GM21360 (cell line): ENCODE data around the gene MOB3B.
A peak's percentile ranks its signal among the peaks of the same experiment; 100 is the strongest.
"Not testable (repeated sequence)": the region's sequence is repeated elsewhere in the genome, so short reads cannot be mapped to it uniquely, and the experiment has no call there.

ENCODE experiments used
- ATAC-seq: cut with Tn5 transposase; IDR thresholded peaks from one replicate; pipeline ENCODE4 v1.9.1; 2021; ENCODE audit warnings: mild to moderate bottlenecking, moderate library complexity; ENCODE audit not compliant: unreplicated experiment

The MOB3B gene

GRCh38 chr9:27482709-27483108 is 46.9 kb downstream of the MOB3B start:
- no peak for ATAC-seq

DNA sequence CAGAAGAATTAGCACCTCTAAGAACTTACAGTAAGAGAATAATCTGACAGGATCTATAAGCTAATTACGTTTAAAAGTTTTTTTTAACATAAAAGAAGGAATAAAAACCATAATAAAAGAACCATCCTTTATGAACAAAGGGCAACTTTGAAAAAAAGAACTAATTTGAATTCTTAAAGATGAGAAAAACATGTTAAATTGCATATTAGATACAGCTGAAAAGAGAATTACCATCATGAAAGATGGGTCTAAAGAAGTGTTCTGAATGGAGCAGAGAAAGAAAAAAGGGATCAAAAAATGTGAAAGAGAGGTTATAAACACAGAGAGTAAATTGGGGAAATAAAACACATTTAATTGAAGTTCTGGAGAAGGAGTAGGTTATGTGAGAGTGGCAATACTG is 51.3 kb downstream of the MOB3B start:
- ATAC-seq = no peak

GRCh38 chr9:27476870-27477515 is 52.6 kb downstream of the MOB3B start:
- ATAC-seq = no peak

GRCh38 chr9:27475057-27475595 is 54.5 kb downstream of the MOB3B start:
- no peak for ATAC-seq

- ATAC-seq = no peak
Measured at GRCh38 chr9:27474305-27474704, 55.3 kb downstream of the MOB3B start.

- ATAC-seq = no peak
Measured at GRCh38 chr9:27473111-27473529, 56.5 kb downstream of the MOB3B start.

DNA sequence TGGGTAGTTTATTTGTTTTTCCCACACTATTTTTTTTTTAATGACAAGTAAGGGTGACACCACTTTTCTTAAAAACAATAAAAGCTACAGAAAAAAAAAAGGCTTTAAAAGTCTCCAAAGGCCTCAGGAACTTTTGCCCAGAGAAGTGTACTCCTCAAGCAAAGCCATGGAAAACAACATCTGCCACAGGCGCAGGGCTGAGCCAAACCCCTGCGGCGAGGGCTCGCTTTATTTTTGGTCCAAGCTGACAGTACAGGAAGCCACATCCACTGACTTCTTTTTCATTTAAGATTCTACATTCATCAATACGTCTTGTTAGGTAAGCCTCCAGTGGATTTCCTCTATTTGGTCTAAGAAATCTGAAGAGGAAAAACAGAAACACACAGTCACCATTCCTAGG is 57.4 kb downstream of the MOB3B start:
- no peak for ATAC-seq

- ATAC-seq = no peak
Measured at GRCh38 chr9:27471789-27472188, 57.8 kb downstream of the MOB3B start.

DNA sequence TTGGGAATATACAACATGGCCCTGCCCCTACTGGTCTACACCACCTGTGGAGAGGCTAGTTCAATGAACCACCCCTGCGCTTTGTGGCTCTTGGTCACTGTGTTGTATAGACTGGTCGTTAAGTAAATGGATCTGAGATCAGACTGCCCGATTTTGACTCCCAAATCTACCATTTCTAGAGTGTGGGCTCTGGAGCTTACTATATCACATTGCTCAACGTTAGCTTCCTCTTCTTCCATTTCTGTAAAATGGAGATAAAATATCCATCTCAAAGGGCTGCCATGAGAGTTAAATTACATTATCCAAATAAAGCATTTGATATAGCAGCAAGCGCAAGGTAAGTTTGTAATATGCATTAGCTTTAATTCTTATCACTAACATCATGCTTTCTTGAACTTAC is 58.2 kb downstream of the MOB3B start:
- no peak for ATAC-seq

GRCh38 chr9:27470291-27470856 is 59.2 kb downstream of the MOB3B start:
- no peak for ATAC-seq

DNA sequence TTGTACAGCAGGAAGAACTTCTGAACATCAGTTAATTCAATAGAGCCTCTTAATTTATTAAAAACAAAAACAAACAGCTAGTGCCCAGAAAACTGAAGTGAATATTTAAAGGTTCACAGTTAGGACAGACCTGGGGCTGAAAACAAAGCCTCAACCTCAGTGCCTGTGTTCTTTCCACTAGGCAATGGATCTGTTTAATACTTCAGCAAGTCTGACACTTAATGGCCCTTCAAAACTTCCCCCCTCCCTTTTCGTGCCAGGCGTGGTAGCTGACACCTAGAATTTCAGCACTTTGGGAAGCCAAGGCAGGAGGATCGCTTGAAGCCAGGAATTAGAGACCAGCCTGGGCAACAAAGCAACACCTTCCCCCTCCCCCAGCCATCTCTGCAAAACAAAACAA is 60.1 kb downstream of the MOB3B start:
- ATAC-seq = no peak

DNA sequence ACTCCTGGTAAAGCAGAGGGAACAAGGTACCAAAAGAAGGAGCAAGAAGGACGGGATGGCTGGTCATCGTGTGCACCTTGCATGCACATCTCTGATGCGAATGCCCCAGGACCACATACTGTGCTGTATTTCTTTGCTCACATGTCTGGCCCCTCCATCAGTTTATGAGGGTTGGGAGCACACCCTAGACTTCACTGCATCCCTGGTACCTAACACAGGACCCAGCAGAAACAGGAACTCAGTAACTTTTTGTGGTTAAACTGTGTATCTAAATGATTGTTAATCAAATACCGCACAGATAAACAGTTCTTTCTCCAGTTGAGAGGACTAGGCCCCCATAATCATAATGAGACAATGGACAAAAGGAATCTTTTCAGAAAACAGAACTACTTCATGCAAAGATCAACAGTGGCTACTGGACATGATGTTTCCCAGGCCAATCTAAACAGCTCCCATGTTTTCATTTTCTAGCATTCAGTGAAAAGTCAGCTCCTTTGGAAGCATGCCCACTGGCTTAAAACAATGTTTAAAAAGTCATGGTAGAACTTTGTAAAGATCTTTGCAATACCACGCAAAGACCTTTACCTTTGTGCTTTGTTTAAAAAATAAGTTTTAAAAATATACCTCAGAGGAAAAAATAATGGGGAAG is 61.0 kb downstream of the MOB3B start:
- no peak for ATAC-seq

DNA sequence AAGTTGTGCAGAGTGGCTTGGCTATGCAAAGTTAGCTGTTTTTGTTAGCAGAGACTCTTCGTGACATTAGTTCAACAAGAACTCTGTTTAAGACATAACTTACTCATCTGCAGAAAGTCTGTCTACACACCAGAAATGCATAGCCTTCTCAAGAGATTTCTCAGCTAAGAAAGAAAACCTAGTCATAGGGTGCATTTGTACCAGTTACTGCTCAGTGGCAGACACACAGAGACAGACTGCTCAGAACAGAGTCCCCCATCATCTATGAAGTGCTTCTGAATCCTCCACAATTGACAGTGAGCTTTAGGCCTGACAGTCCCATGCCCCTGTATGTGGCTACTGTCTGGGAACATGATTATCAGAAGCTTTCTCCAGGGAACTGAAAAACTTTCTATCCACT is 61.6 kb downstream of the MOB3B start:
- no peak for ATAC-seq

DNA sequence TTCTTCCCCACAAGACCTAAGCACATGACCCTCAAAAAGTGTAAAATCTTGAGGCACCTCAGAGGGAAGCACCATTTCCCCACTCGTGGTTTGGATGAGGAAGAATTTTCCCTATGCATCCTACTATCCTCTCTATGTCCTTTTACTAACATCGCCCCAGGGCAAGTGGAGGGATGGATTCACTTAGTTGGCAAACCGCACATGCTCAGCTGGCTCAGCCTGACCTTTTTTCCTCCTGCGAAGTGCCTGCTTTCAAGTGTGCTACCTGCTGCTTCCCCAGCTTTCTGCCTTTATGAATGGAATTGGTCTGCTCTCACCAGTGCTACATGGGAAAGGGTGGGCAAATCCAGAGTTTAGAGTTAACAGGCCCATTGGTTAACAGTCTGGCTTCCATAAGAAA is 62.1 kb downstream of the MOB3B start:
- ATAC-seq = no peak

DNA sequence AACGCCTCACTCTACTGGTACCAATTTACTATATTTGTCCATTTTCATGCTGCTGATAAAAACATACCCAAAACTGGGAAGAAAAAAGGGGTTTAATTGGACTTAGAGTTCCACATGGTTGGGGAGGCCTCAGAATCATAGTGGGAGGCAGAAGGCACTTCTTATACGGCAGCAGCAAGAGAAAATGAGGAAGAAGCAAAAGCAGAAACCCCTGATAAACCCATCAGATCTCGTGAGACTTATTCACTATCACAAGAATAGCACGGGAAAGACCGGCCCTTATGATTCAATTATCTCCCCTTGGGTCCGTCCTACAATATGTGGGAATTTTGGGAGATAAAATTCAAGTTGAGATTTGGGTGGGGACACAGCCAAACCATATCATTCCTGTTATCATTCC is 63.1 kb downstream of the MOB3B start:
- not testable (repeated sequence) for ATAC-seq

DNA sequence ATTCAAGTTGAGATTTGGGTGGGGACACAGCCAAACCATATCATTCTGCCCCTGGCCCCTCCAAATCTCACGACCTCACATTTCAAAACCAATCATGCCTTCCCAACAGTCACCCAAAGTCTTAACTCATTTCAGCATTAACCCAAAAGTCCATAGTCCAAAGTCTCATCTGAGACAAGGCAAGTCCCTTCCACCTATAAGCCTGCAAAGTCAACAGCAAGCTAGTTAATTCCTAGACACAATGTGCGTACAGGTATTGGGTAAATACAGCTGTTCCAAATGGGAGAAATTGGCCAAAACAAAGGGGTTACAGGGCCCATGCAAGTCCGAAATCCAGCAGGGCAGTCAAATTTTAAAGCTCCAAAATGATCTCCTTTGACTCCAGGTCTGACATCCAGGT is 64.7 kb downstream of the MOB3B start:
- not testable (repeated sequence) for ATAC-seq

DNA sequence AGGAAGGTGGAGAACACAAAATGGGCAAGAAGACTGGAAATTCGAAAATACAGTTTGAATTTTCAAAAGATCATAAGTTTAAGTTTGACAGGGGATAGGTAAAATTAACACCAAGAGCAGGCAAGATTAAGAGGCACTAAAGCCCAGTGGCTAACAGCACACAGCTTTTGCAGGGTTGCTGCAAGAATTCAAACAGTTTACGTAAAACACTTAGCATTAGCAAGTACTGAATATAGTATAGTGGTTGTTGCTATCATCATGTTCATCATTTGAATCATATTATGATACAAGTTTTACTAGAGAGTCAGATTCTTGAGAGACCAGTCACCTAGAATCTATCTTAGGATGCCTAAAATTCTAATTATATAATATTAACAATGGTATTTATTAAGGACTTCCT is 66.8 kb downstream of the MOB3B start:
- no peak for ATAC-seq

DNA sequence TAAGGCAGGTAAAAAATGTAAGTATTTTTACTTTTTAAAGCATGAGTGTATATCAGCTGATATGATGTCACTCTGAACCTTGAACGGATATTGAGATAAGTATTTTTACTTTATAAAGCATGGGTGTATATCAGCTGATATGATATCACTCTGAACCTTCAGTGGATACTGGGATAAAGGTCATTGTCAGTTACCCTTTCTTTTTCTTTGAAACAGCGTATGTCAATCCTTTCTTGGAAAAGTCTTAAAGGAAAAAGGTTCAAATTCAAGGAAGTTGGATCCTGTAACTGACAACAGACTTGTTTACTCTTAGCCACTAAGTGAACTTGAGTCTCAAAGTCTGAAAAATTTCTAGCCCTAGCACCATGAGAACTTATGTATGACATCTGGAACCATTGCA is 67.2 kb downstream of the MOB3B start:
- ATAC-seq = no peak

DNA sequence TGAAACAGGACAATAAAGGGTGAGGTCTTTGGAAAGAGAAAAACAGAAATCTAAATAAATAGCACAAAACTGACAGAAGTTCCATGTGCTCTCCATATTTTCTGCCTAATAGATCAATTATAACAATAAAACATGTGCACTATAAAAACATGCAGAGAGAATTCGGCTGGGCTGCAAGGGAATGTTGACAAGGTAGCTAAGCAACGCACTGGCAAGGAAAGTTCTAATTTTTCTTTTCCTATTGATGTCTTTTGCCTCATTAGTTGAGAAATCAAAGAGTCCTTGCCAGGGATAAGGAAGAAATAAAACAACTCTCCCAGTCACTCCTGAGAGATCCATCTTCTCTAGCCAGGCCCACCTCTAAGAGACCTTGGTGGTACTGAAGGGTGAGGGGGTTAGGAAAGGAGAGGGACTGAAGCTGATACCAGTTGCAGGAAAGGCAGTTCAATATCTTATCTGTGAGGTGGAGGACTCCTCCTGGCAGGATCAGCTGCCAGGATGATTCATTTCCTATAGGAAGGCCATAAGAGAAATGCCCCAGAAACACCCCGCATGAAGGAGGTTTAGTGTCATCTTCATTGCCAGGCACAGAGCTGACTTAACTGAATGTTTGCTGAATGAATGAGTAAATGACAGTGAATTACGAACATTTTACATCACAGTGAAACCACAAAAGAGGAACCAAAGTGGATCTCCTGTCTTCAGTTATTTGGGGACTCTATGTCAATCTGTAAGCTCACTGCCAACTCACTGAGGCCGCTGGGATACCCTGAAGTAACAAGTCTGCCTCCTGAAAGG is 69.2 kb downstream of the MOB3B start:
- peak; percentile 92 for ATAC-seq

GRCh38 chr9:27457445-27457844 is 72.2 kb downstream of the MOB3B start:
- no peak for ATAC-seq

DNA sequence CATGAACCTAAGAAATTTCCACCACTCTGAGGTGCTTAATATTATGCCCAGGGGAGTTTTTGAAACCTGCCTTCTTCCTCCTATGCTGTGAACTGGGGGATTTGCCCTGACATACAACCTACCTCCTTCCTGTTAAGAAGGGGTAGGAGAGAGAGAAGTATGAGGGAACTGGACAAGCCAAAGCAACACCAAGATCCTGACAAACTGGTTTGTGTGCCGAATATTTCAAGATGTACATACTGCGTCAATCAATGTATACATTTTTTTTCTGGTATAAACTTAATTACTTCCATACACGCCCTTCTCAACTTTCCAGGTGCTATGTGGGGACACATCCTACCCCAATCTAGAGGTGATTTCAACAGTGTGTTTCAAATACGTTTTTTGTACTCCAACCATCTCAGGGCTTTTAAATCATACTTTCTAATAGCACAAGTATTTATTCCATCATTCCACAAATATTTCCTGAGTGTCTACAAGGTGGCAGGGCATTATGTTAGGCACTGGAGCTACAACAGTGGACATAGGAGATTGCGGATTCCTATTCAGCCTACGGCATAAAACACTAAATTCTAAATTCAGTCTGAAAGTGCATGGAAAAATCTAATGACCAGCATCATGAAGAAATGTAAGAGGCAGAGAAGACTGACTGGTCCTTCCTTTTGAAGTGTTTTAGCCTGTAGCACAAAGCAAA is 75.6 kb downstream of the MOB3B start:
- ATAC-seq = no peak
